WTC11 (cell line): ENCODE data around the gene RCL1. TPM values are rescaled to one million over a fixed set of nuclear protein-coding genes. Genes with fewer than 3 reads are reported as not detected.

Experiments
- ATAC-seq: fragments of 200-7000 bp; cut with Tn5 transposase; 2 replicates; pipeline ENCODE4 v1.10.0; 2021; ENCODE audit warnings: mild to moderate bottlenecking, moderate library complexity
- CTCF ChIA-PET: fragments of 300-600 bp; sonication (Branson Sonifier 250); formaldehyde crosslinking; loops from one replicate; lab custom pipeline; 2021; ENCODE audit warnings: antibody characterized with exemption; lab: Charles Lee
- POLR2A ChIA-PET: fragments of 350-600 bp; sonication (Branson Sonifier 250); formaldehyde crosslinking; loops from one replicate; lab custom pipeline; 2021; ENCODE audit warnings: antibody characterized with exemption; lab: Charles Lee
- DNase-seq: peaks from one replicate; pipeline ENCODE4 v3.0.0; 2021; ENCODE audit warnings: low spot score
- H3K27ac Mint-ChIP-seq: 2 replicates; pipeline ENCODE4 v1.8.0; 2021; ENCODE audit warnings: mixed read lengths
- H3K27me3 Mint-ChIP-seq: 2 replicates; pipeline ENCODE4 v1.8.0; 2021; ENCODE audit warnings: low read depth, mild to moderate bottlenecking, moderate library complexity, mixed read lengths
- H3K36me3 Mint-ChIP-seq: 2 replicates; pipeline ENCODE4 v1.8.0; 2021; ENCODE audit warnings: mixed read lengths
- H3K4me1 Mint-ChIP-seq: 2 replicates; pipeline ENCODE4 v1.8.0; 2022; ENCODE audit warnings: mixed read lengths
- H3K4me3 Mint-ChIP-seq: 2 replicates; pipeline ENCODE4 v1.8.0; 2021; ENCODE audit warnings: mild to moderate bottlenecking, moderate library complexity, mixed read lengths
- H3K9me3 Mint-ChIP-seq: 2 replicates; pipeline ENCODE4 v1.8.0; 2021; ENCODE audit warnings: mixed read lengths
- ATF1 ChIP-seq: sonication (generic); formaldehyde crosslinking; IDR thresholded peaks from 2 replicates; pipeline ENCODE4 v1.8.1; 2023; ENCODE audit warnings: mild to moderate bottlenecking, moderate library complexity, missing genetic modification reagents
- FOXJ3 ChIP-seq: sonication (generic); formaldehyde crosslinking; IDR thresholded peaks from 2 replicates; pipeline ENCODE4 v1.9.0; 2021; ENCODE audit warnings: missing genetic modification reagents, mild to moderate bottlenecking, borderline replicate concordance
- FOXP1 ChIP-seq: sonication (generic); formaldehyde crosslinking; IDR thresholded peaks from 2 replicates; pipeline ENCODE4 v1.8.0; 2022; ENCODE audit warnings: missing genetic modification reagents, mild to moderate bottlenecking, moderate library complexity, borderline replicate concordance
- JAZF1 ChIP-seq: fragments of 250-450 bp; sonication (Bioruptor Pico); IDR thresholded peaks from 2 replicates; pipeline ENCODE4 v1.9.0; 2021; ENCODE audit warnings: moderate library complexity, mild to moderate bottlenecking, inconsistent platforms
- PRRX2 ChIP-seq: fragments of 250-450 bp; sonication (Bioruptor Pico); IDR thresholded peaks from 2 replicates; pipeline ENCODE4 v1.8.0; 2021; ENCODE audit warnings: mild to moderate bottlenecking
- SMAD4 ChIP-seq: sonication (generic); formaldehyde crosslinking; IDR thresholded peaks from 2 replicates; pipeline ENCODE4 v1.8.0; 2022; ENCODE audit warnings: mild to moderate bottlenecking, missing genetic modification reagents
- SP1 ChIP-seq: sonication (generic); formaldehyde crosslinking; conservative IDR thresholded peaks from 2 replicates; pipeline ENCODE4 v1.8.1; 2022; ENCODE audit warnings: missing genetic modification reagents
- ZNF121 ChIP-seq: sonication (generic); formaldehyde crosslinking; IDR thresholded peaks from 2 replicates; pipeline ENCODE4 v1.8.0; 2023; ENCODE audit warnings: missing genetic modification reagents
- ZNF138 ChIP-seq: sonication (generic); formaldehyde crosslinking; conservative IDR thresholded peaks from 2 replicates; pipeline ENCODE4 v1.8.1; 2022; ENCODE audit warnings: mild to moderate bottlenecking, moderate library complexity, missing genetic modification reagents
- ZNF219 ChIP-seq: sonication (generic); formaldehyde crosslinking; IDR thresholded peaks from 2 replicates; pipeline ENCODE4 v1.8.0; 2023; ENCODE audit warnings: missing genetic modification reagents, mild to moderate bottlenecking, borderline replicate concordance
- ZNF396 ChIP-seq: fragments of 250-450 bp; sonication (Bioruptor Pico); IDR thresholded peaks from 2 replicates; pipeline ENCODE4 v1.8.0; 2021; ENCODE audit warnings: mild to moderate bottlenecking, moderate library complexity, borderline replicate concordance
- total RNA-seq: library from RNA; stranded (reverse); gene quantifications from 3 replicates; pipeline ENCODE4 v1.2.3, GENCODE V29; 2021
- TF ChIP-seq, protein P1 (sequence below): fragments of 250-450 bp; sonication (Bioruptor Pico); IDR thresholded peaks from 2 replicates; pipeline ENCODE4 v1.9.0; 2021; ENCODE audit warnings: mild to moderate bottlenecking, borderline replicate concordance
- TF ChIP-seq, protein P2 (sequence below): sonication (generic); formaldehyde crosslinking; IDR thresholded peaks from 2 replicates; pipeline ENCODE4 v1.8.1; 2022; ENCODE audit warnings: mild to moderate bottlenecking, moderate library complexity, missing genetic modification reagents
- TF ChIP-seq, protein P3 (sequence below): sonication (generic); formaldehyde crosslinking; IDR thresholded peaks from 2 replicates; pipeline ENCODE4 v1.8.1; 2023; ENCODE audit warnings: mild to moderate bottlenecking, missing genetic modification reagents
- TF ChIP-seq, protein P4 (sequence below): sonication (generic); formaldehyde crosslinking; IDR thresholded peaks from 2 replicates; pipeline ENCODE4 v1.8.0; 2022; ENCODE audit warnings: missing genetic modification reagents

The RCL1 gene
- total RNA-seq, 1 experiment from 2014 or later = 27.2 TPM

DNA sequence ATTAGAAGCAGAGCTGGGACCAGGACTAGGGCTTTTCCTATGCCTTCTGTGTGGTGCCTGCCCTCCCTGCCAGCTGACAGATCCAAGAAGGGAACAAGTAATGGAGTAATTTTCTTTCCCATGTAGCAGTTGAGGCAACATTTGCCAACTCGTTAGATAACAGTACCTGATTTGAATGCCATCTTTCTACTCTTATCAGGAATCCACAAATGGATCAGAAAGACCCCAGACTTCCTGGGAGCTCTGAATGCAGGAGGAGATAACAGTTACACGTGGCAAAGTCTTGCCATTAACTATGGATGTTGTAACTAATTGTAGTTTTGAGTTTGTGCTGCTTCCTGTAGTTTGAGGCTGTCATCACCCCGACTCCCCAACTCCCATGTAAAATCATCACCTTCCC, 39.2 kb downstream of the RCL1 start (continued):
- TF ChIP-seq, protein P1, sequence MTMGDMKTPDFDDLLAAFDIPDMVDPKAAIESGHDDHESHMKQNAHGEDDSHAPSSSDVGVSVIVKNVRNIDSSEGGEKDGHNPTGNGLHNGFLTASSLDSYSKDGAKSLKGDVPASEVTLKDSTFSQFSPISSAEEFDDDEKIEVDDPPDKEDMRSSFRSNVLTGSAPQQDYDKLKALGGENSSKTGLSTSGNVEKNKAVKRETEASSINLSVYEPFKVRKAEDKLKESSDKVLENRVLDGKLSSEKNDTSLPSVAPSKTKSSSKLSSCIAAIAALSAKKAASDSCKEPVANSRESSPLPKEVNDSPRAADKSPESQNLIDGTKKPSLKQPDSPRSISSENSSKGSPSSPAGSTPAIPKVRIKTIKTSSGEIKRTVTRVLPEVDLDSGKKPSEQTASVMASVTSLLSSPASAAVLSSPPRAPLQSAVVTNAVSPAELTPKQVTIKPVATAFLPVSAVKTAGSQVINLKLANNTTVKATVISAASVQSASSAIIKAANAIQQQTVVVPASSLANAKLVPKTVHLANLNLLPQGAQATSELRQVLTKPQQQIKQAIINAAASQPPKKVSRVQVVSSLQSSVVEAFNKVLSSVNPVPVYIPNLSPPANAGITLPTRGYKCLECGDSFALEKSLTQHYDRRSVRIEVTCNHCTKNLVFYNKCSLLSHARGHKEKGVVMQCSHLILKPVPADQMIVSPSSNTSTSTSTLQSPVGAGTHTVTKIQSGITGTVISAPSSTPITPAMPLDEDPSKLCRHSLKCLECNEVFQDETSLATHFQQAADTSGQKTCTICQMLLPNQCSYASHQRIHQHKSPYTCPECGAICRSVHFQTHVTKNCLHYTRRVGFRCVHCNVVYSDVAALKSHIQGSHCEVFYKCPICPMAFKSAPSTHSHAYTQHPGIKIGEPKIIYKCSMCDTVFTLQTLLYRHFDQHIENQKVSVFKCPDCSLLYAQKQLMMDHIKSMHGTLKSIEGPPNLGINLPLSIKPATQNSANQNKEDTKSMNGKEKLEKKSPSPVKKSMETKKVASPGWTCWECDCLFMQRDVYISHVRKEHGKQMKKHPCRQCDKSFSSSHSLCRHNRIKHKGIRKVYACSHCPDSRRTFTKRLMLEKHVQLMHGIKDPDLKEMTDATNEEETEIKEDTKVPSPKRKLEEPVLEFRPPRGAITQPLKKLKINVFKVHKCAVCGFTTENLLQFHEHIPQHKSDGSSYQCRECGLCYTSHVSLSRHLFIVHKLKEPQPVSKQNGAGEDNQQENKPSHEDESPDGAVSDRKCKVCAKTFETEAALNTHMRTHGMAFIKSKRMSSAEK (CRISPR knock-in tag) = no peak
- TF ChIP-seq ZNF138 = no peak
- no peak for TF ChIP-seq JAZF1 (CRISPR knock-in tag)
- TF ChIP-seq ATF1 (CRISPR knock-in tag) = no peak
- TF ChIP-seq ZNF219 (CRISPR knock-in tag) = no peak
- TF ChIP-seq ZNF396 (CRISPR knock-in tag) = no peak
- TF ChIP-seq SP1 = no peak
- TF ChIP-seq ZNF121 (CRISPR knock-in tag) = no peak
- no peak for TF ChIP-seq FOXP1 (CRISPR knock-in tag)
- no peak for TF ChIP-seq SMAD4 (CRISPR knock-in tag)
- TF ChIP-seq, all 79 proteins: peak for 0

DNA sequence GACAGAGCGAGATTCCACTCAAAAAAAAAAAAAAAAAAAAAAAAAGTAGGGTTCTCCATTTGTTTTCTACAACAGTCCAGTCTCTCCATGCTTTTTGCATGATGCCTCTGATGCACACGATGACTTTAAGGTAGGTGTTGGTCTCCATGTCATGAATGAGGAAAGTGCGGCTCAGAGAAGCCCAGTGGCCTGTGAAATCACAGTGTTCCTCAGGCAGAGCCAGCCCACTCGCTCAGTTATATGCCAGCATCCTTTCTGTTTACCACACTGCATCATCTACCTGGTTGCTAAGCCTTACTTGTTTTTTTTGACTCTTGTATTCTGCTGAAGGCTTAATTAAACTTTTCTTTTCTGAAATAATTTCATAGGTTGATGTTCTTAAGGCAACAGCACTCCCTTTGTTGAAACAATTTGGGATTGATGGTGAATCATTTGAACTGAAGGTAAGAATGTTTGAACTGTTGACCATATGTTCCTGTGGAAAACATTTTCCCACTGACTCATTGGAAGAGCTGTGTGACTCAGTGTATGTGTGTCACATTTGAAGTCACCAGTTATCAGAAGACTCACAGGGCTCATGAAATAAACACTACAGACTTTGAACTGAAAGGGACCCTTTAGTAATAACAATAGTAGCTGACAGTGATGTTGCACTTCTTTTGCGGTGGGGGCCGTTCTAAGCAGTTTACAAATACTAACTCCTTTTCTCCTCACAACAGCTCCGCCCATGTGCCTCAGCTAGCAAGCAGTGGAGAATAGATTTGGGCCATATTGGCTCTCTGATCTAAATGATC, 40.2 kb downstream of the RCL1 start:
- H3K27ac Mint-ChIP-seq = peak overlapping the region; percentile 65
- ChIA-PET POLR2A (no interaction called here), CTCF (no interaction called here)
- H3K9me3 Mint-ChIP-seq = no peaks in the 10 kb centered on the region
- no peak for ATAC-seq
- H3K36me3 Mint-ChIP-seq = peaks cover 20% of the 10 kb centered on the region; the same call in 1 of the 2 replicates
- H3K27me3 Mint-ChIP-seq = no peaks in the 10 kb centered on the region
- DNase-seq = no peak
- H3K4me1 Mint-ChIP-seq = no peaks in the 10 kb centered on the region; the same call in 1 of the 2 replicates
- H3K4me3 Mint-ChIP-seq = no peak overlapping the region
- TF ChIP-seq, protein P2, sequence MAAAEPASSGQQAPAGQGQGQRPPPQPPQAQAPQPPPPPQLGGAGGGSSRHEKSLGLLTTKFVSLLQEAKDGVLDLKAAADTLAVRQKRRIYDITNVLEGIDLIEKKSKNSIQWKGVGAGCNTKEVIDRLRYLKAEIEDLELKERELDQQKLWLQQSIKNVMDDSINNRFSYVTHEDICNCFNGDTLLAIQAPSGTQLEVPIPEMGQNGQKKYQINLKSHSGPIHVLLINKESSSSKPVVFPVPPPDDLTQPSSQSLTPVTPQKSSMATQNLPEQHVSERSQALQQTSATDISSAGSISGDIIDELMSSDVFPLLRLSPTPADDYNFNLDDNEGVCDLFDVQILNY (CRISPR knock-in tag) = no peak
- TF ChIP-seq FOXJ3 (CRISPR knock-in tag) (no peak), ZNF121 (CRISPR knock-in tag) (no peak), PRRX2 (CRISPR knock-in tag) (no peak)
- TF ChIP-seq, protein P3, sequence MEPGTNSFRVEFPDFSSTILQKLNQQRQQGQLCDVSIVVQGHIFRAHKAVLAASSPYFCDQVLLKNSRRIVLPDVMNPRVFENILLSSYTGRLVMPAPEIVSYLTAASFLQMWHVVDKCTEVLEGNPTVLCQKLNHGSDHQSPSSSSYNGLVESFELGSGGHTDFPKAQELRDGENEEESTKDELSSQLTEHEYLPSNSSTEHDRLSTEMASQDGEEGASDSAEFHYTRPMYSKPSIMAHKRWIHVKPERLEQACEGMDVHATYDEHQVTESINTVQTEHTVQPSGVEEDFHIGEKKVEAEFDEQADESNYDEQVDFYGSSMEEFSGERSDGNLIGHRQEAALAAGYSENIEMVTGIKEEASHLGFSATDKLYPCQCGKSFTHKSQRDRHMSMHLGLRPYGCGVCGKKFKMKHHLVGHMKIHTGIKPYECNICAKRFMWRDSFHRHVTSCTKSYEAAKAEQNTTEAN = no peak
- TF ChIP-seq, protein P4, sequence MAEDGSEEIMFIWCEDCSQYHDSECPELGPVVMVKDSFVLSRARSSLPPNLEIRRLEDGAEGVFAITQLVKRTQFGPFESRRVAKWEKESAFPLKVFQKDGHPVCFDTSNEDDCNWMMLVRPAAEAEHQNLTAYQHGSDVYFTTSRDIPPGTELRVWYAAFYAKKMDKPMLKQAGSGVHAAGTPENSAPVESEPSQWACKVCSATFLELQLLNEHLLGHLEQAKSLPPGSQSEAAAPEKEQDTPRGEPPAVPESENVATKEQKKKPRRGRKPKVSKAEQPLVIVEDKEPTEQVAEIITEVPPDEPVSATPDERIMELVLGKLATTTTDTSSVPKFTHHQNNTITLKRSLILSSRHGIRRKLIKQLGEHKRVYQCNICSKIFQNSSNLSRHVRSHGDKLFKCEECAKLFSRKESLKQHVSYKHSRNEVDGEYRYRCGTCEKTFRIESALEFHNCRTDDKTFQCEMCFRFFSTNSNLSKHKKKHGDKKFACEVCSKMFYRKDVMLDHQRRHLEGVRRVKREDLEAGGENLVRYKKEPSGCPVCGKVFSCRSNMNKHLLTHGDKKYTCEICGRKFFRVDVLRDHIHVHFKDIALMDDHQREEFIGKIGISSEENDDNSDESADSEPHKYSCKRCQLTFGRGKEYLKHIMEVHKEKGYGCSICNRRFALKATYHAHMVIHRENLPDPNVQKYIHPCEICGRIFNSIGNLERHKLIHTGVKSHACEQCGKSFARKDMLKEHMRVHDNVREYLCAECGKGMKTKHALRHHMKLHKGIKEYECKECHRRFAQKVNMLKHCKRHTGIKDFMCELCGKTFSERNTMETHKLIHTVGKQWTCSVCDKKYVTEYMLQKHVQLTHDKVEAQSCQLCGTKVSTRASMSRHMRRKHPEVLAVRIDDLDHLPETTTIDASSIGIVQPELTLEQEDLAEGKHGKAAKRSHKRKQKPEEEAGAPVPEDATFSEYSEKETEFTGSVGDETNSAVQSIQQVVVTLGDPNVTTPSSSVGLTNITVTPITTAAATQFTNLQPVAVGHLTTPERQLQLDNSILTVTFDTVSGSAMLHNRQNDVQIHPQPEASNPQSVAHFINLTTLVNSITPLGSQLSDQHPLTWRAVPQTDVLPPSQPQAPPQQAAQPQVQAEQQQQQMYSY (CRISPR knock-in tag) = no peak
